Measurements from ENCODE around the gene CFAP44. TPM values are rescaled to one million over a fixed set of nuclear protein-coding genes. Genes with fewer than 3 reads are reported as not detected.

CFAP44 gene
- polyA plus RNA-seq, 1 donor (not counting 4 experiments of a cell fraction or from before 2014, with no cell fraction given): 1.8 TPM

- no peak overlapping the region for H3K27ac ChIP-seq (ENCODE audit: control insufficient read depth, insufficient read depth, low read length)
- H2AFZ ChIP-seq (ENCODE audit: control insufficient read depth, low read length): no peak overlapping the region
- H3K79me2 ChIP-seq (ENCODE audit: control insufficient read depth, insufficient read depth, low read length): no peaks in the 10 kb centered on the region
These were observed 4.5 kb downstream of the CFAP44 start for GRCh38 chr3:113436809-113437208.

GRCh38 chr3:113431811-113432210 lies 9.5 kb downstream of the CFAP44 start:
- DNase-seq (ENCODE audit: low read depth, low spot score) (no peak), FAIRE-seq (no peak)
- no peaks in the 10 kb centered on the region for H3K36me3 ChIP-seq (ENCODE audit: control insufficient read depth in 2 of 2, extremely low read depth in 1 of 2, insufficient read depth in 2 of 2, low read length in 2 of 2)
- no peak overlapping the region for H3K9ac ChIP-seq (ENCODE audit: control insufficient read depth, extremely low read depth, insufficient read depth, low read length)
- no peak overlapping the region for H2AFZ ChIP-seq (ENCODE audit: control insufficient read depth, low read length)
- no peaks in the 10 kb centered on the region for H3K27me3 ChIP-seq (ENCODE audit: control insufficient read depth, extremely low read depth, insufficient read depth, low read length)
- H3K27ac ChIP-seq (ENCODE audit: control insufficient read depth, insufficient read depth, low read length): no peak overlapping the region
- H3K4me1 ChIP-seq (ENCODE audit: control insufficient read depth, extremely low read depth, insufficient read depth, low read length): peaks cover 5% of the 10 kb centered on the region
- no peak overlapping the region for H3K4me3 ChIP-seq (ENCODE audit: control insufficient read depth in 2 of 3, extremely low read depth in 1 of 3, insufficient read depth in 2 of 3, low read depth in 1 of 3, low read length in 3 of 3)
- H3K4me2 ChIP-seq (ENCODE audit: control insufficient read depth, extremely low read depth, insufficient read depth, low read depth, low read length): no peak overlapping the region
- H3K79me2 ChIP-seq (ENCODE audit: control insufficient read depth, insufficient read depth, low read length): no peaks in the 10 kb centered on the region
- dilution Hi-C loops (cut with MboI; ENCODE audit: extremely low pct_ligation_motif_present, low sequenced_read_pairs): no loop called here
- H3K9me3 ChIP-seq (ENCODE audit: control insufficient read depth, low read depth, low read length): no peaks in the 10 kb centered on the region
- H3K9me1 ChIP-seq (ENCODE audit: control insufficient read depth, extremely low read depth, insufficient read depth, low read length): no peaks in the 10 kb centered on the region
- no peaks in the 10 kb centered on the region for H4K20me1 ChIP-seq (ENCODE audit: control insufficient read depth, extremely low read depth, insufficient read depth, low read length)
- TF ChIP-seq CTCF (optimal IDR thresholded peaks at IDR 0.05 in 1 of 3, IDR thresholded peaks at IDR 0.05 in 1 of 3, conservative IDR thresholded peaks at IDR 0.05 in 1 of 3; ENCODE audit: extremely low read depth in 1 of 3, insufficient read depth in 2 of 3, low read length in 3 of 3) (no peak), EZH2 (IDR thresholded peaks at IDR 0.05; ENCODE audit: low read length) (no peak)

More at GRCh38 chr3:113436809-113437208, 4.5 kb downstream of the CFAP44 start:
- dilution Hi-C loops (cut with MboI; ENCODE audit: extremely low pct_ligation_motif_present, low sequenced_read_pairs): no loop called here
- no peak overlapping the region for H3K4me3 ChIP-seq (ENCODE audit: control insufficient read depth in 2 of 3, extremely low read depth in 1 of 3, insufficient read depth in 2 of 3, low read depth in 1 of 3, low read length in 3 of 3)
- FAIRE-seq (peak; percentile 67), DNase-seq (ENCODE audit: low read depth, low spot score) (no peak)
- H3K9me1 ChIP-seq (ENCODE audit: control insufficient read depth, extremely low read depth, insufficient read depth, low read length): no peaks in the 10 kb centered on the region
- no peaks in the 10 kb centered on the region for H3K36me3 ChIP-seq (ENCODE audit: control insufficient read depth in 2 of 2, extremely low read depth in 1 of 2, insufficient read depth in 2 of 2, low read length in 2 of 2)
- no peaks in the 10 kb centered on the region for H4K20me1 ChIP-seq (ENCODE audit: control insufficient read depth, extremely low read depth, insufficient read depth, low read length)
- no peak for TF ChIP-seq CTCF (optimal IDR thresholded peaks at IDR 0.05 in 1 of 3, IDR thresholded peaks at IDR 0.05 in 1 of 3, conservative IDR thresholded peaks at IDR 0.05 in 1 of 3; ENCODE audit: extremely low read depth in 1 of 3, insufficient read depth in 2 of 3, low read length in 3 of 3)
- TF ChIP-seq EZH2 (IDR thresholded peaks at IDR 0.05; ENCODE audit: low read length): no peak
- no peak overlapping the region for H3K9ac ChIP-seq (ENCODE audit: control insufficient read depth, extremely low read depth, insufficient read depth, low read length)
- no peak overlapping the region for H3K4me2 ChIP-seq (ENCODE audit: control insufficient read depth, extremely low read depth, insufficient read depth, low read depth, low read length)
- H3K4me1 ChIP-seq (ENCODE audit: control insufficient read depth, extremely low read depth, insufficient read depth, low read length): peaks cover 3% of the 10 kb centered on the region
- H3K9me3 ChIP-seq (ENCODE audit: control insufficient read depth, low read depth, low read length): no peaks in the 10 kb centered on the region
- H3K27me3 ChIP-seq (ENCODE audit: control insufficient read depth, extremely low read depth, insufficient read depth, low read length): no peaks in the 10 kb centered on the region
